Measurements from ENCODE around the gene CTSA. TPM values are rescaled to one million over a fixed set of nuclear protein-coding genes. Genes with fewer than 3 reads are reported as not detected.

CTSA gene
- total and polyA plus RNA-seq, 9 of the 15 experiments (the other 6 are each of a cell fraction or from before 2014, with no cell fraction given): 8.8 to 61.7 (median 28.3) TPM

- TF ChIP-seq KDM5B (IDR thresholded peaks at IDR 0.05; ENCODE audit: insufficient replicate concordance, low read depth, low read length) (peak; percentile 50), FOSL1 (tag; conservative IDR thresholded peaks at IDR 0.05) (0 out of 2 replicates have a peak, but pooled peaks have one; percentile 2), TOE1 (IDR thresholded peaks at IDR 0.05; ENCODE audit: borderline replicate concordance) (no peak), TOE1 (CRISPR knock-in tag; IDR thresholded peaks at IDR 0.05; ENCODE audit: borderline replicate concordance, low read depth) (no peak), ZNF134 (CRISPR knock-in tag; conservative IDR thresholded peaks at IDR 0.05) (no peak), ERF (CRISPR knock-in tag; IDR thresholded peaks at IDR 0.05) (no peak), DNMT1 (IDR thresholded peaks at IDR 0.05) (no peak), BDP1 (IDR thresholded peaks at IDR 0.05; ENCODE audit: insufficient read depth, insufficient read length) (no peak), SMAD4 (CRISPR knock-in tag; conservative IDR thresholded peaks at IDR 0.05) (no peak; the same call in 1 of the 2 replicates), GTF2E2 (tag; IDR thresholded peaks at IDR 0.05) (0 out of 2 replicates have a peak, but pooled peaks have one; percentile 32), TBP (optimal IDR thresholded peaks at IDR 0.05; ENCODE audit: low read depth, low read length) (peak; percentile 76), JUNB (CRISPR knock-in tag; conservative IDR thresholded peaks at IDR 0.05) (no peak), L3MBTL2 (IDR thresholded peaks at IDR 0.05) (no peak), CXXC5 (CRISPR knock-in tag; IDR thresholded peaks at IDR 0.05) (no peak), KHSRP (IDR thresholded peaks at IDR 0.05) (no peak), HINFP (tag; conservative IDR thresholded peaks at IDR 0.05; ENCODE audit: low read depth) (no peak), NR4A1 (CRISPR knock-in tag; IDR thresholded peaks at IDR 0.05) (no peak), NR4A1 (tag; IDR thresholded peaks at IDR 0.05) (no peak), BCL6 (CRISPR knock-in tag; IDR thresholded peaks at IDR 0.05) (no peak), SAP30 (IDR thresholded peaks at IDR 0.05; ENCODE audit: borderline replicate concordance, insufficient read depth, low read depth, low read length, poor library complexity, severe bottlenecking) (no peak)
- TF ChIP-seq, protein P1, sequence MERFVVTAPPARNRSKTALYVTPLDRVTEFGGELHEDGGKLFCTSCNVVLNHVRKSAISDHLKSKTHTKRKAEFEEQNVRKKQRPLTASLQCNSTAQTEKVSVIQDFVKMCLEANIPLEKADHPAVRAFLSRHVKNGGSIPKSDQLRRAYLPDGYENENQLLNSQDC (CRISPR knock-in tag; IDR thresholded peaks at IDR 0.05): no peak
- TF ChIP-seq, protein P2, sequence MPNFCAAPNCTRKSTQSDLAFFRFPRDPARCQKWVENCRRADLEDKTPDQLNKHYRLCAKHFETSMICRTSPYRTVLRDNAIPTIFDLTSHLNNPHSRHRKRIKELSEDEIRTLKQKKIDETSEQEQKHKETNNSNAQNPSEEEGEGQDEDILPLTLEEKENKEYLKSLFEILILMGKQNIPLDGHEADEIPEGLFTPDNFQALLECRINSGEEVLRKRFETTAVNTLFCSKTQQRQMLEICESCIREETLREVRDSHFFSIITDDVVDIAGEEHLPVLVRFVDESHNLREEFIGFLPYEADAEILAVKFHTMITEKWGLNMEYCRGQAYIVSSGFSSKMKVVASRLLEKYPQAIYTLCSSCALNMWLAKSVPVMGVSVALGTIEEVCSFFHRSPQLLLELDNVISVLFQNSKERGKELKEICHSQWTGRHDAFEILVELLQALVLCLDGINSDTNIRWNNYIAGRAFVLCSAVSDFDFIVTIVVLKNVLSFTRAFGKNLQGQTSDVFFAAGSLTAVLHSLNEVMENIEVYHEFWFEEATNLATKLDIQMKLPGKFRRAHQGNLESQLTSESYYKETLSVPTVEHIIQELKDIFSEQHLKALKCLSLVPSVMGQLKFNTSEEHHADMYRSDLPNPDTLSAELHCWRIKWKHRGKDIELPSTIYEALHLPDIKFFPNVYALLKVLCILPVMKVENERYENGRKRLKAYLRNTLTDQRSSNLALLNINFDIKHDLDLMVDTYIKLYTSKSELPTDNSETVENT (CRISPR knock-in tag; IDR thresholded peaks at IDR 0.05): no peak
- TF ChIP-seq, protein P3, sequence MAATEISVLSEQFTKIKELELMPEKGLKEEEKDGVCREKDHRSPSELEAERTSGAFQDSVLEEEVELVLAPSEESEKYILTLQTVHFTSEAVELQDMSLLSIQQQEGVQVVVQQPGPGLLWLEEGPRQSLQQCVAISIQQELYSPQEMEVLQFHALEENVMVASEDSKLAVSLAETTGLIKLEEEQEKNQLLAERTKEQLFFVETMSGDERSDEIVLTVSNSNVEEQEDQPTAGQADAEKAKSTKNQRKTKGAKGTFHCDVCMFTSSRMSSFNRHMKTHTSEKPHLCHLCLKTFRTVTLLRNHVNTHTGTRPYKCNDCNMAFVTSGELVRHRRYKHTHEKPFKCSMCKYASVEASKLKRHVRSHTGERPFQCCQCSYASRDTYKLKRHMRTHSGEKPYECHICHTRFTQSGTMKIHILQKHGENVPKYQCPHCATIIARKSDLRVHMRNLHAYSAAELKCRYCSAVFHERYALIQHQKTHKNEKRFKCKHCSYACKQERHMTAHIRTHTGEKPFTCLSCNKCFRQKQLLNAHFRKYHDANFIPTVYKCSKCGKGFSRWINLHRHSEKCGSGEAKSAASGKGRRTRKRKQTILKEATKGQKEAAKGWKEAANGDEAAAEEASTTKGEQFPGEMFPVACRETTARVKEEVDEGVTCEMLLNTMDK (IDR thresholded peaks at IDR 0.05; ENCODE audit: borderline replicate concordance, insufficient read depth, low read depth, low read length, poor library complexity, severe bottlenecking): no peak
Measured at GRCh38 chr20:45911486-45912343, 20.6 kb downstream of the CTSA start, which contains the start of gene PLTP (continued).

All from K562 (cell line).